HepG2 (cell line): ENCODE data around the gene TBX3. TPM values are rescaled to one million over a fixed set of nuclear protein-coding genes. Genes with fewer than 3 reads are reported as not detected.

Experiments used
- ATAC-seq: fragments of 200-7000 bp; cut with Tn5 transposase; 3 replicates; pipeline ENCODE4 v1.9.1; 2020; ENCODE audit warnings: mild to moderate bottlenecking, moderate library complexity
- BruUV-seq: library from RNA; stranded (reverse); fragments of 400-500 nt; replicated peaks from 2 replicates; lab custom pipeline; 2021; lab: Mats Ljungman, UMichigan
- CTCF ChIA-PET: fragments of 300-600 bp; formaldehyde crosslinking; extraction: SDS; loops from one replicate; lab custom pipeline; 2021; ENCODE audit warnings: low total read pairs, inconsistent platforms, low intra/inter-chr PET ratio; lab: Yijun Ruan, JAX
- POLR2A ChIA-PET: fragments of 350-600 bp; sonication (Branson Sonifier 250); formaldehyde crosslinking; loops from one replicate; lab custom pipeline; 2020; ENCODE audit warnings: antibody characterized with exemption, inconsistent platforms; lab: Yijun Ruan, JAX
- DNase-seq: peaks from one replicate; pipeline ENCODE4 v3.0.0-alpha.2; 2015; ENCODE audit warnings: low spot score
- FAIRE-seq: peaks from 3 replicates; lab custom pipeline; 2011; peaks lifted over from hg19 to GRCh38; lab: Jason Lieb, UNC
- H2AFZ ChIP-seq: one replicate; pipeline ENCODE4 v1.6.1; 2011; ENCODE audit warnings: low read length, inconsistent platforms
- H3K27ac ChIP-seq: fragments of 300-600 bp; 3 replicates; pipeline ENCODE4 v1.8.0; 2011; ENCODE audit warnings: mixed run types, mild to moderate bottlenecking, mixed read lengths, low read length, inconsistent platforms; ENCODE audit not compliant: insufficient read depth; ENCODE audit errors: extremely low read length
- H3K27me3 ChIP-seq, 2 experiments: fragments of 200-600 bp in 1 of 2; 2 replicates in 1 of 2; 3 replicates in 1 of 2; pipeline versions ENCODE4 v1.6.0 to v1.8.0; 2011; ENCODE audit warnings: low read length in 2 of 2, mild to moderate bottlenecking in 2 of 2, moderate library complexity in 2 of 2, inconsistent platforms in 1 of 2; ENCODE audit not compliant: insufficient read depth in 2 of 2, control insufficient read depth in 1 of 2
- H3K36me3 ChIP-seq, 2 experiments: fragments of 200-600 bp in 1 of 2; replicated peaks in 1 of 2; 2 replicates in 1 of 2; 3 replicates in 1 of 2; pipeline versions ENCODE4 v1.5.1 to v1.8.0; 2011; ENCODE audit warnings: low read length in 2 of 2, inconsistent platforms in 1 of 2; ENCODE audit not compliant: insufficient read depth in 2 of 2, control insufficient read depth in 1 of 2
- H3K4me1 ChIP-seq: 2 replicates; pipeline ENCODE4 v1.5.1; 2012; ENCODE audit warnings: low read length, inconsistent platforms; ENCODE audit not compliant: insufficient read depth
- H3K4me2 ChIP-seq: 2 replicates; pipeline ENCODE4 v1.6.0; 2011; ENCODE audit warnings: low read depth, low read length, inconsistent platforms
- H3K4me3 ChIP-seq, 3 experiments: fragments of 200-600 bp in 1 of 3; sonication (generic), shearing (Covaris generic) in 1 of 3; replicated peaks in 1 of 3; 2 replicates each; pipeline ENCODE4 v1.5.1; 2011 to 2016; ENCODE audit warnings: low read length in 3 of 3, inconsistent platforms in 2 of 3, low read depth in 2 of 3, mild to moderate bottlenecking in 2 of 3, control low read depth in 1 of 3, mixed read lengths in 1 of 3; ENCODE audit not compliant: insufficient read depth in 1 of 3
- H3K79me2 ChIP-seq: one replicate; pipeline ENCODE4 v1.6.1; 2011; ENCODE audit warnings: low read length, inconsistent platforms; ENCODE audit not compliant: insufficient read depth
- H3K9ac ChIP-seq: 2 replicates; pipeline ENCODE4 v1.6.0; 2011; ENCODE audit warnings: mild to moderate bottlenecking, low read depth, low read length, inconsistent platforms; ENCODE audit not compliant: insufficient read depth
- H3K9me3 ChIP-seq: 2 replicates; pipeline ENCODE4 v1.5.1; 2012; ENCODE audit warnings: mild to moderate bottlenecking, low read length
- H4K20me1 ChIP-seq: 2 replicates; pipeline ENCODE4 v1.6.0; 2011; ENCODE audit warnings: inconsistent platforms, mild to moderate bottlenecking, low read length, moderate library complexity; ENCODE audit not compliant: insufficient read depth
- FLYWCH1 ChIP-seq: sonication (generic); formaldehyde crosslinking; IDR thresholded peaks from 2 replicates; pipeline ENCODE4 v1.8.1; 2023; ENCODE audit warnings: mild to moderate bottlenecking, missing genetic modification reagents
- HNF1B ChIP-seq: sonication (generic); formaldehyde crosslinking; IDR thresholded peaks from 2 replicates; pipeline ENCODE4 v1.5.1; 2020; ENCODE audit warnings: mild to moderate bottlenecking, moderate library complexity, missing genetic modification reagents
- IKZF4 ChIP-seq: sonication (generic); formaldehyde crosslinking; IDR thresholded peaks from 2 replicates; pipeline ENCODE4 v1.5.1; 2020; ENCODE audit warnings: borderline replicate concordance, mild to moderate bottlenecking, low read depth, missing genetic modification reagents; ENCODE audit errors: not compliant biosample characterization
- KDM1A ChIP-seq: IDR thresholded peaks from 2 replicates; pipeline ENCODE4 v1.6.1; 2016; ENCODE audit warnings: missing compliant biosample characterization
- KDM6A ChIP-seq: IDR thresholded peaks from 2 replicates; pipeline ENCODE4 v1.6.1; 2016; ENCODE audit warnings: low read depth
- MAX ChIP-seq: IDR thresholded peaks from 2 replicates; pipeline ENCODE4 v1.6.1; 2012; ENCODE audit warnings: inconsistent platforms
- MED13 ChIP-seq: sonication (generic); formaldehyde crosslinking; IDR thresholded peaks from 2 replicates; pipeline ENCODE4 v1.5.0; 2020; ENCODE audit warnings: missing genetic modification reagents
- MXD3 ChIP-seq: IDR thresholded peaks from 2 replicates; pipeline ENCODE4 v1.6.1; 2016; ENCODE audit warnings: mild to moderate bottlenecking, missing biosample characterization, missing genetic modification reagents
- PHB2 ChIP-seq: fragments of 450-650 bp; IDR thresholded peaks from 2 replicates; pipeline ENCODE4 v1.6.1; 2018; ENCODE audit not compliant: partially characterized antibody
- STAT6 ChIP-seq: sonication (generic); formaldehyde crosslinking; IDR thresholded peaks from 2 replicates; pipeline ENCODE4 v1.4.0; 2020; ENCODE audit warnings: missing genetic modification reagents, mild to moderate bottlenecking, borderline replicate concordance
- YEATS2 ChIP-seq: sonication (generic); formaldehyde crosslinking; IDR thresholded peaks from 2 replicates; pipeline ENCODE4 v1.4.0; 2020; ENCODE audit warnings: missing genetic modification reagents, borderline replicate concordance
- ZFAT ChIP-seq: sonication (generic); formaldehyde crosslinking; conservative IDR thresholded peaks from 2 replicates; pipeline ENCODE4 v1.8.1; 2023; ENCODE audit warnings: missing genetic modification reagents, inconsistent platforms
- ZNF180 ChIP-seq: sonication (generic); formaldehyde crosslinking; IDR thresholded peaks from 2 replicates; pipeline ENCODE4 v1.4.0; 2020; ENCODE audit warnings: low read depth, missing genetic modification reagents, borderline replicate concordance
- ZNF382 ChIP-seq: sonication (generic); formaldehyde crosslinking; IDR thresholded peaks from 2 replicates; pipeline ENCODE4 v1.5.0; 2020; ENCODE audit warnings: missing genetic modification reagents, mild to moderate bottlenecking, borderline replicate concordance
- ZNF496 ChIP-seq: sonication (generic); formaldehyde crosslinking; IDR thresholded peaks from 2 replicates; pipeline ENCODE4 v1.8.1; 2023; ENCODE audit warnings: mild to moderate bottlenecking, moderate library complexity, missing genetic modification reagents; ENCODE audit not compliant: insufficient replicate concordance
- WGBS: methylation state at CpG from one replicate; pipeline ENCODE4 v1.1.6; 2017; ENCODE audit warnings: low lambda C conversion rate; 5-methylcytosine and 5-hydroxymethylcytosine counted together
- in situ Hi-C: cut with HindIII; loops from 2 replicates; pipeline ENCODE4 v1.10.0; 2017; ENCODE audit warnings: low pct_unique_long_range_greater_than_20kb; ENCODE audit not compliant: extremely low pct_ligation_motif_present
- intact Hi-C: fragments of 100-400 bp; cut with micrococcal nuclease; formaldehyde crosslinking; loops from one replicate; pipeline ENCODE4 v1.10.0; 2022; ENCODE audit not compliant: unreplicated experiment
- polyA plus RNA-seq, 8 experiments: library from polyadenylated mRNA; depleted of rRNA in 3 of 8; stranded (reverse) in 7 of 8; unstranded in 1 of 8; fragments of >200 nt; fragmentation: Illumina TruSeq in 4 of 8; extraction: Trizol in 4 of 8; gene quantifications; 2 replicates each; pipeline versions ENCODE4 v1.2.1 to v1.2.3, GENCODE V29; 2011 to 2016; ENCODE audit warnings: low read depth in 4 of 8, missing spikeins in 1 of 8, mixed read lengths in 1 of 8; ENCODE audit not compliant: insufficient read depth in 1 of 8
- total RNA-seq, 5 experiments: library from RNA; depleted of rRNA; stranded (reverse); fragments of >200 nt; fragmentation: Illumina TruSeq; extraction: Trizol; gene quantifications; 2 replicates each; pipeline ENCODE4 v1.2.3, GENCODE V29; 2016; ENCODE audit warnings: low read depth in 1 of 5

TBX3 gene
- total and polyA plus RNA-seq, 2 of the 13 experiments (the other 11 are each of a cell fraction or from before 2014, with no cell fraction given), result 27.1 to 42.4 TPM

GRCh38 chr12:114685869-114686268 lies 1.9 kb upstream of the TBX3 start:
- CTCF ChIA-PET, result no interaction called here
- BruUV-seq, result no TSS peak
- Histone ChIP-seq H4K20me1 (peaks cover 12% of the 10 kb centered on the region), H3K4me2 (no peak overlapping the region), H3K4me3 (no peak overlapping the region), H3K27ac (no peak overlapping the region), H3K9me3 (no peaks in the 10 kb centered on the region), H2AFZ (no peak overlapping the region), H3K4me1 (peaks cover 20% of the 10 kb centered on the region), H3K79me2 (peaks cover 39% of the 10 kb centered on the region), H3K27me3 (no peaks in the 10 kb centered on the region; a peak in 1 of 5 replicates), H3K36me3 (no peaks in the 10 kb centered on the region; a peak in 1 of 5 replicates), H3K9ac (no peak overlapping the region)
- POLR2A ChIA-PET, result no interaction called here
- FAIRE-seq, result no peak
- no peak for ATAC-seq
- WGBS, result 93% methylated on average over 17 of the region's 17 CpGs
- intact Hi-C loops, result no loop called here
- in situ Hi-C loops, result no loop called here
- no peak for DNase-seq
- TF ChIP-seq FLYWCH1 (CRISPR knock-in tag), result no peak
- TF ChIP-seq PHB2, result no peak
- TF ChIP-seq ZNF382 (CRISPR knock-in tag), result no peak
- TF ChIP-seq IKZF4 (CRISPR knock-in tag), result no peak
- TF ChIP-seq YEATS2, result no peak
- TF ChIP-seq STAT6 (CRISPR knock-in tag), result no peak
- TF ChIP-seq MED13 (CRISPR knock-in tag), result no peak
- no peak for TF ChIP-seq HNF1B (CRISPR knock-in tag)
- TF ChIP-seq MXD3 (CRISPR knock-in tag), result no peak
- no peak for TF ChIP-seq ZFAT (CRISPR knock-in tag)
- TF ChIP-seq MAX, result no peak
- TF ChIP-seq ZNF180 (CRISPR knock-in tag), result no peak
- no peak for TF ChIP-seq ZNF496 (CRISPR knock-in tag)
- TF ChIP-seq KDM1A (CRISPR knock-in tag), result no peak
- TF ChIP-seq KDM6A (CRISPR knock-in tag), result no peak
